ENCODE measurements around the gene LYST.

Gene LYST

GRCh38 chr1:235872270-235872669 is 5.6 kb upstream of the LYST start:
- Histone ChIP-seq H3K9me3 (ENCODE audit: low read length) (no peaks in the 10 kb centered on the region), H4K20me1 (ENCODE audit: insufficient read depth, low read length) (no peaks in the 10 kb centered on the region), H3K4me1 (ENCODE audit: insufficient read depth, low read length, severe bottlenecking) (peaks cover 13% of the 10 kb centered on the region), H3K27ac (ENCODE audit: low read depth, low read length, poor library complexity, severe bottlenecking) (no peak overlapping the region), H3K36me3 (ENCODE audit: insufficient read depth, low read length) (no peaks in the 10 kb centered on the region), H3K9me2 (ENCODE audit: low read depth, low read length) (no peaks in the 10 kb centered on the region), H3K27me3 (ENCODE audit: insufficient read depth, low read length) (no peaks in the 10 kb centered on the region), H3K4me3 (ENCODE audit: low read depth, low read length, poor library complexity, severe bottlenecking) (no peak overlapping the region), H3F3A (ENCODE audit: insufficient read depth, low read length) (no peaks in the 10 kb centered on the region), H3K9ac (ENCODE audit: low read length) (no peak overlapping the region), H3K4me2 (ENCODE audit: low read length) (no peak overlapping the region), H3K79me2 (ENCODE audit: insufficient read depth, low read length) (no peaks in the 10 kb centered on the region), H2AFZ (ENCODE audit: low read length) (no peak overlapping the region)
- TF ChIP-seq EZH2 (IDR thresholded peaks at IDR 0.05; ENCODE audit: borderline replicate concordance, low read length) = no peak
- TF ChIP-seq CTCF (IDR thresholded peaks at IDR 0.05; ENCODE audit: low read length) = no peak

GRCh38 chr1:235867903-235868469 is 1.3 kb upstream of the LYST start:
- H3K79me2 ChIP-seq (ENCODE audit: insufficient read depth, low read length) = no peaks in the 10 kb centered on the region
- H3K4me2 ChIP-seq (ENCODE audit: low read length) = peak overlapping the region; percentile 93
- H3K27ac ChIP-seq (ENCODE audit: low read depth, low read length, poor library complexity, severe bottlenecking) = peak overlapping the region; percentile 28
- no peaks in the 10 kb centered on the region for H3K36me3 ChIP-seq (ENCODE audit: insufficient read depth, low read length)
- peaks cover 22% of the 10 kb centered on the region for H3K4me1 ChIP-seq (ENCODE audit: insufficient read depth, low read length, severe bottlenecking)
- peak overlapping the region; percentile 81 for H3K9ac ChIP-seq (ENCODE audit: low read length)
- no peaks in the 10 kb centered on the region for H3K27me3 ChIP-seq (ENCODE audit: insufficient read depth, low read length)
- peak overlapping the region; percentile 92 for H3K4me3 ChIP-seq (ENCODE audit: low read depth, low read length, poor library complexity, severe bottlenecking)
- TF ChIP-seq EZH2 (IDR thresholded peaks at IDR 0.05; ENCODE audit: borderline replicate concordance, low read length) (no peak), CTCF (IDR thresholded peaks at IDR 0.05; ENCODE audit: low read length) (no peak)
- no peaks in the 10 kb centered on the region for H3F3A ChIP-seq (ENCODE audit: insufficient read depth, low read length)
- no peaks in the 10 kb centered on the region for H4K20me1 ChIP-seq (ENCODE audit: insufficient read depth, low read length)
- peak overlapping the region; percentile 89 for H2AFZ ChIP-seq (ENCODE audit: low read length)
- H3K9me2 ChIP-seq (ENCODE audit: low read depth, low read length) = no peaks in the 10 kb centered on the region
- no peaks in the 10 kb centered on the region for H3K9me3 ChIP-seq (ENCODE audit: low read length)

GRCh38 chr1:235866913-235867845 is 473 bp upstream of the LYST start:
- Histone ChIP-seq H3F3A (ENCODE audit: insufficient read depth, low read length) (no peaks in the 10 kb centered on the region), H3K79me2 (ENCODE audit: insufficient read depth, low read length) (no peaks in the 10 kb centered on the region), H3K4me2 (ENCODE audit: low read length) (peak overlapping the region; percentile 93), H3K9me3 (ENCODE audit: low read length) (no peaks in the 10 kb centered on the region), H4K20me1 (ENCODE audit: insufficient read depth, low read length) (no peaks in the 10 kb centered on the region), H3K27me3 (ENCODE audit: insufficient read depth, low read length) (no peaks in the 10 kb centered on the region), H3K27ac (ENCODE audit: low read depth, low read length, poor library complexity, severe bottlenecking) (peak overlapping the region; percentile 28), H3K36me3 (ENCODE audit: insufficient read depth, low read length) (no peaks in the 10 kb centered on the region), H3K9me2 (ENCODE audit: low read depth, low read length) (no peaks in the 10 kb centered on the region), H3K4me1 (ENCODE audit: insufficient read depth, low read length, severe bottlenecking) (peaks cover 22% of the 10 kb centered on the region), H2AFZ (ENCODE audit: low read length) (peak overlapping the region; percentile 89), H3K9ac (ENCODE audit: low read length) (peak overlapping the region; percentile 81), H3K4me3 (ENCODE audit: low read depth, low read length, poor library complexity, severe bottlenecking) (peak overlapping the region; percentile 92)
- TF ChIP-seq EZH2 (IDR thresholded peaks at IDR 0.05; ENCODE audit: borderline replicate concordance, low read length) (no peak), CTCF (IDR thresholded peaks at IDR 0.05; ENCODE audit: low read length) (no peak)

Data from OCI-LY1 (cell line).